DOHH2 (cell line): Measurements from ENCODE around the gene RPRD1A.
A peak's percentile ranks its signal among the peaks of the same experiment; 100 is the strongest.

Experiments used
- H3F3A ChIP-seq: fragments of 200-600 bp; sonication (generic), shearing (Covaris generic); 2 replicates; pipeline ENCODE4 v1.6.0; 2016; ENCODE audit warnings: antibody characterized with exemption, mild to moderate bottlenecking; ENCODE audit not compliant: control insufficient read depth, insufficient read depth
- H3K27ac ChIP-seq: fragments of 200-600 bp; sonication (generic); 2 replicates; pipeline ENCODE4 v1.5.1; 2014; ENCODE audit warnings: low read depth, mild to moderate bottlenecking, low read length, moderate library complexity
- H3K27me3 ChIP-seq: fragments of 200-600 bp; sonication (generic); 2 replicates; pipeline ENCODE4 v1.6.1; 2014; ENCODE audit warnings: mild to moderate bottlenecking, low read length, mixed read lengths; ENCODE audit not compliant: control insufficient read depth
- H3K36me3 ChIP-seq: fragments of 200-600 bp; sonication (generic); 2 replicates; pipeline ENCODE4 v1.6.1; 2014; ENCODE audit warnings: mild to moderate bottlenecking, low read length, moderate library complexity, mixed read lengths; ENCODE audit not compliant: control insufficient read depth
- H3K4me1 ChIP-seq: fragments of 200-600 bp; sonication (generic); 2 replicates; pipeline ENCODE4 v1.6.1; 2014; ENCODE audit warnings: mild to moderate bottlenecking, low read length, mixed read lengths; ENCODE audit not compliant: control insufficient read depth
- H3K4me2 ChIP-seq: fragments of 200-600 bp; sonication (generic); 2 replicates; pipeline ENCODE4 v1.6.0; 2014; ENCODE audit warnings: mild to moderate bottlenecking, low read length, moderate library complexity
- H3K4me3 ChIP-seq: fragments of 200-600 bp; sonication (generic); 2 replicates; pipeline ENCODE4 v1.5.1; 2014; ENCODE audit warnings: mild to moderate bottlenecking, low read length, mixed read lengths
- H3K79me2 ChIP-seq: fragments of 200-600 bp; sonication (generic); 2 replicates; pipeline ENCODE4 v1.6.1; 2014; ENCODE audit warnings: mild to moderate bottlenecking, low read length, mixed read lengths; ENCODE audit not compliant: control insufficient read depth
- H3K9me2 ChIP-seq: fragments of 200-600 bp; sonication (generic); replicated peaks from 2 replicates; pipeline ENCODE4 v1.6.1; 2014; ENCODE audit warnings: mild to moderate bottlenecking, low read length, mixed read lengths; ENCODE audit not compliant: control insufficient read depth
- H3K9me3 ChIP-seq: fragments of 200-600 bp; sonication (generic); 2 replicates; pipeline ENCODE4 v1.6.1; 2014; ENCODE audit warnings: antibody characterized with exemption, low read length, mixed read lengths; ENCODE audit not compliant: control insufficient read depth, insufficient read depth
- H4K20me1 ChIP-seq: fragments of 200-600 bp; sonication (generic); 2 replicates; pipeline ENCODE4 v1.6.0; 2014; ENCODE audit warnings: low read depth, mild to moderate bottlenecking, antibody characterized with exemption, low read length, moderate library complexity; ENCODE audit not compliant: control insufficient read depth, insufficient read depth
- CTCF ChIP-seq: fragments of 200-600 bp; sonication (generic); IDR thresholded peaks from one replicate; pipeline ENCODE4 v1.5.1; 2014; ENCODE audit warnings: antibody characterized with exemption, mild to moderate bottlenecking, low read depth, low read length; ENCODE audit not compliant: poor library complexity, severe bottlenecking
- EZH2phosphoT487 ChIP-seq: fragments of 200-600 bp; sonication (generic); IDR thresholded peaks from 2 replicates; pipeline ENCODE4 v1.6.1; 2017; ENCODE audit warnings: borderline replicate concordance, mild to moderate bottlenecking, antibody characterized with exemption, low read length, moderate library complexity, mixed read lengths

RPRD1A gene

GRCh38 chr18:36035253-36035652 lies 32.1 kb downstream of the RPRD1A start:
- H3K9me3 ChIP-seq = peaks cover 26% of the 10 kb centered on the region
- H3K27me3 ChIP-seq = no peaks in the 10 kb centered on the region
- H3K4me3 ChIP-seq = no peak overlapping the region
- H3F3A ChIP-seq = peaks cover 20% of the 10 kb centered on the region; the same call in 1 of the 2 replicates
- no peak for TF ChIP-seq CTCF
- TF ChIP-seq EZH2phosphoT487 = no peak
- peaks cover 97% of the 10 kb centered on the region for H3K79me2 ChIP-seq
- no peaks in the 10 kb centered on the region for H4K20me1 ChIP-seq
- peaks cover 52% of the 10 kb centered on the region for H3K36me3 ChIP-seq
- H3K27ac ChIP-seq = peak overlapping the region; percentile 89
- H3K4me1 ChIP-seq = peaks cover 67% of the 10 kb centered on the region
- peak overlapping the region; percentile 60 for H3K4me2 ChIP-seq
- H3K9me2 ChIP-seq = no peaks in the 10 kb centered on the region

- peak overlapping the region; percentile 89 for H3K27ac ChIP-seq
These were observed 33.0 kb downstream of the RPRD1A start for GRCh38 chr18:36034299-36034895.

GRCh38 chr18:36031903-36032302 lies 35.5 kb downstream of the RPRD1A start:
- Histone ChIP-seq H3F3A (peaks cover 20% of the 10 kb centered on the region; the same call in 1 of the 2 replicates), H3K4me1 (peaks cover 65% of the 10 kb centered on the region), H3K27ac (peak overlapping the region; percentile 89), H3K9me3 (no peaks in the 10 kb centered on the region), H3K9me2 (no peaks in the 10 kb centered on the region), H3K79me2 (peaks cover 73% of the 10 kb centered on the region), H3K36me3 (peaks cover 43% of the 10 kb centered on the region), H3K4me3 (peak overlapping the region; percentile 55), H3K4me2 (peak overlapping the region; percentile 60), H4K20me1 (no peaks in the 10 kb centered on the region), H3K27me3 (no peaks in the 10 kb centered on the region)
- no peak for TF ChIP-seq CTCF
- TF ChIP-seq EZH2phosphoT487 = no peak

More at GRCh38 chr18:36034299-36034895, 33.0 kb downstream of the RPRD1A start:
- H3K9me3 ChIP-seq = peaks cover 19% of the 10 kb centered on the region
- H3K4me3 ChIP-seq = peak overlapping the region; percentile 54
- H3K4me2 ChIP-seq = peak overlapping the region; percentile 60
- H3K27me3 ChIP-seq = no peaks in the 10 kb centered on the region
- peaks cover 91% of the 10 kb centered on the region for H3K79me2 ChIP-seq
- no peak for TF ChIP-seq CTCF
- TF ChIP-seq EZH2phosphoT487 = no peak
- no peaks in the 10 kb centered on the region for H3K9me2 ChIP-seq
- H4K20me1 ChIP-seq = no peaks in the 10 kb centered on the region
- peaks cover 20% of the 10 kb centered on the region; the same call in 1 of the 2 replicates for H3F3A ChIP-seq
- H3K36me3 ChIP-seq = peaks cover 51% of the 10 kb centered on the region
- peaks cover 69% of the 10 kb centered on the region for H3K4me1 ChIP-seq
